Stimulated activated memory B cell treated with anti-CD40 and anti-IgM and Interleukin-4, amounts not matched to agents 10 μg/mL and 1 μg/mL and 100 μg/mL, for 72 hours (primary cell): ENCODE measurements around the gene TBC1D9B.

Experiments used
- ATAC-seq: fragments of 150-1000 bp; cut with Tn5 transposase; 2 replicates; pipeline ENCODE4 v1.10.0; 2021
- H3K27ac Mint-ChIP-seq: one replicate; pipeline ENCODE4 v1.8.0; 2022; ENCODE audit warnings: mild to moderate bottlenecking, mixed read lengths
- H3K27me3 Mint-ChIP-seq: one replicate; pipeline ENCODE4 v1.8.0; 2022; ENCODE audit warnings: mixed read lengths
- H3K36me3 Mint-ChIP-seq: one replicate; pipeline ENCODE4 v1.8.0; 2022; ENCODE audit warnings: mixed read lengths
- H3K4me1 Mint-ChIP-seq: one replicate; pipeline ENCODE4 v1.8.0; 2022; ENCODE audit warnings: mixed read lengths
- H3K4me3 Mint-ChIP-seq: one replicate; pipeline ENCODE4 v1.8.0; 2022; ENCODE audit warnings: mild to moderate bottlenecking, moderate library complexity, mixed read lengths
- H3K9me3 Mint-ChIP-seq: one replicate; pipeline ENCODE4 v1.8.0; 2022; ENCODE audit warnings: mixed read lengths

Gene TBC1D9B

DNA sequence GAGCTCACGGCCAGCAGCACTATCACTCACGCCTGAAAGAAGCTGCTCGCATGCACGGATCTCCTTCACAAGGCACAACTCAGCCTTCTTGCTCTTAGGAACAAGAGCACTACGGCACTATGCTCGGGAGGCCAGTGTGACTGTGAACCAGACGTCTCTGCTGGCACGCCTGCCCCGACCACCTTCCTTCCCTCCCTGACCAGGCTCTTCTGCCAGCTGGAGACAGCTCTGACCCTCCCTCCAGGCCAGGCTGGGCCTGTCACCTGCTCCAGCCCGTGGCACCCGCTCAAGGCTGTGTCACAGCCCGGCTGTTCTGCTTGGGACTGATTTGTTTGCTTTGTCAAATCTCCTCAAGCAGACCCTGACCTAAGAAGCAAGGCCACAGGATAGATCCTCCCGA lies 7.0 kb downstream of the TBC1D9B start:
- Mint-ChIP-seq H3K27me3 (no peaks in the 10 kb centered on the region), H3K36me3 (peaks cover 63% of the 10 kb centered on the region), H3K27ac (no peak overlapping the region), H3K4me3 (no peak overlapping the region), H3K4me1 (peaks cover 13% of the 10 kb centered on the region), H3K9me3 (no peaks in the 10 kb centered on the region)
- ATAC-seq: no peak

DNA sequence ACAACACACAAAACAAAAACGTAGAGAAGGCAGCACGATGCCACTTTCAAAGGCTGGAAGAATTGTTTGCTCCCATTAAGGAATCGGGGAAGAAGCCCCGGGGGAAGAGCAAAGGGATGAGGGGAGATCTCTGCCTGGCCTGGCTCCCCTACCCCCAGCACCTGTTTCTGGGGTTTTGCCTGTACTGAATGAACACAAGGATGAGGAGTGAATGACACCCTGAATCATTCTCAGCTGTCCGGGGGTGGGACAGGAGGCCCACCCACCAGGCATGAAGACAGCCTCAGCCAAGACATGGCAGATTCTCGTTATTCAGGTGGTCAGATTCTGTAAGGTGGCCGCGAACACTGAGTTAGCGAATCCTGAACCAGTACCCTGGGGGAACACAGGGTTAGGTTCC lies 7.5 kb downstream of the TBC1D9B start:
- peaks cover 9% of the 10 kb centered on the region for H3K4me1 Mint-ChIP-seq
- H3K27ac Mint-ChIP-seq: peak overlapping the region; percentile 39
- H3K27me3 Mint-ChIP-seq: no peaks in the 10 kb centered on the region
- H3K9me3 Mint-ChIP-seq: no peaks in the 10 kb centered on the region
- H3K36me3 Mint-ChIP-seq: peaks cover 67% of the 10 kb centered on the region
- no peak overlapping the region for H3K4me3 Mint-ChIP-seq
- ATAC-seq: no peak

DNA sequence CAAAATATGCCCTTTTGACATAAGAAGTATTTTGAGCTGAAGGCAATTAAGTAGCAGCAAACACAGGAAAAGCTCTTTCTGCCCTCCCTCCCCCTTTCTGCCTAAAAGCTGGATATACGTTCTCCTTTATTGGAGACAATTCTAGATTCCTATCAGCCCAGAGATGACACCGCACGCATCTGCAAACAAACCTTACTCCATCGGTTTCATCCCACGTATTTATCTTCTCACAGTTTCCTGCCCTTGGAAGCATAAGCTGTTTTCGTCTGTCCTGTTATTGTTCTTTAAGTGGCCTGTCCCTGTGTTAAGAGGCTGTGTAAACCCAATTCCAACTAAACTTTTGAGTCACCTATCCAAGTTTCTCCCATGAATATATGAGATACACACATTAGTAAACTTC lies 11.8 kb downstream of the TBC1D9B start:
- Mint-ChIP-seq H3K27ac (peak overlapping the region; percentile 9), H3K27me3 (no peaks in the 10 kb centered on the region), H3K4me3 (no peak overlapping the region), H3K4me1 (no peaks in the 10 kb centered on the region), H3K36me3 (peaks cover 72% of the 10 kb centered on the region), H3K9me3 (no peaks in the 10 kb centered on the region)
- no peak for ATAC-seq

DNA sequence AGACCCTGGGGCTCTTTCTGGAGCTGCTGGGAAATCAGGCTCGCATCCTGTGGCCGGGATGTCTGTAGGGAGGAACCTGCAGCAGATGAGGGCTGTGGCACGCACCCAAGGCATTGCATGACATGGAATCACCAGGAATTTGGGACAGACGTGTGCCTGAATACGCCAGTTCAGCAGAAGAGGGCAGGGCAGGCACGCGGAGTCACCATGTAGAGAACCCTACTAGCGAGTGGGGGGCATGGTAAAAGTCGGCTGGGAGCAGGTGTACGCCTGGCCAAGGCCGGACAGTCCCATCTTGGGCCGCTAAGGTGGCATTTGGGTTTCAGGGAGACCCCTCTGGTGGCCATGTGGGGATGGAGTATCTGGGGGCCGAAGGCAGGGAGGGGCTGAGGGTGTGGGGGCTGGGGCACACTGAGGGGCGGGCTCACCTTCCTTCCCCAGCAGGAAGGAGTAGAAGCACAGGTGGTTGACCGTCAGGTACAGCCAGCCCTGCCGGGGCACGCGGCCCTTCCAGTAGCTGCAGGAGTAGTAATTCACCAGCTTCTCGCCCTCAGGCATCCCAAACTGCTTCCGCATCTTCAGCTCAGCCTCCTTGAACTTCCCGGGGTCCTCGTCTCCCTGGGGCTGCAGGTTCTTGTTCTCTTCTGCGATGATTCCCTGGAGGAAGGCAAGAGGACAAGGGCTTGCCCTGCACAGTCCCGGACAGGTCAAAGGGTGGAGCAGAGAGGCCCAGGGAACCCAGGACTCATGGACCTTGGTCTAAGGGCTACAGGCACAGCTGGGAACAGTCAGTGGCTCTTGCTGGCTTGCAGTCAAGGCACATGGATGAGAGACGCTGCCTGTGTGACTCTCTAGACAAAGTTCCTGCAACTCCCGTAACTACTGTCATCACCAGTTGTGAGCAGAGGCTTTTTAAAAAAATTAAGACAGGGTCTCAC lies 13.5 kb downstream of the TBC1D9B start:
- no peak for ATAC-seq
- Mint-ChIP-seq H3K27me3 (no peaks in the 10 kb centered on the region), H3K4me3 (no peak overlapping the region), H3K36me3 (peaks cover 70% of the 10 kb centered on the region), H3K4me1 (no peaks in the 10 kb centered on the region), H3K27ac (no peak overlapping the region), H3K9me3 (no peaks in the 10 kb centered on the region)

DNA sequence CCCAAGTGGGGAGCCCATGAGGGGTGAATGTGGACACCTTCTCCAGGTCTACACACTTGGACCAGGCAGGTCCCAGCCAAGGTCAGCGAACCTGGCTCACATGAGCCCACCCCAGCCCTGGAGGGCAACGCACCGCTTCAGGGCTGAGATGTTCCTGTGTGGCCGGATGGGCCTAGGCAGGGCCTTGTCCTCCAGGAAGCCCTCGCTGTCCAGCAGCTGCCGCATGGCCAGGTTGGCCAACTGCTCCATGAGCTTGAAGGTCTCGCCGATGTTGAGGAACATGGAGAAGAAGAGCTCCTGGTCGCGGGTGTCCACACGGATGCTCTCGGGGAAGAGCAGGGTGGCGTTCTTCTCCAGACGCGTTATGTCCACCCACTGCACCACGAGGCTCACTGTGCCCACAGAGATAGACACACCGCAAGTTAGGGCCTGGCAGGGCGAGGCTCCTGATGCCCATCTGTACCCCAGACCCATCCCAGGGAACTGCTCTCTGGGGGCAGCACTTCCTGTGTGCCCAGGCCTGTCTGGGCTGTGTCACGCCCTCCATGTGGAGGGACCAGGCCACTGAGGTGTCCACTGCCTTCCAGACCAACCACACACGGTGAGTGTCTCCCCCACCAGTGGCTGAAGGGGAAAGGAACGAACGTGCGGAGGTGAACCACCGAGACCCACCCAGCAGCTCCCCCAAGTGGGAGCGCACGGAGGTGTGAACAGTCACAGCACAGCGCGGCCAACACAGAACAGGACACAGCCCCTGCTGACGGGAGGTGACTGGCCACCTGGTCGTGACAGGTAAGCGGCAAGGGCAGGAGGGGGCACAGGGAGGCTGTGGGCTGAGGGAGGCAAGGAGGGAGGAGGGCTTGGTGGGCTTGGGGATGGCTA lies 14.4 kb downstream of the TBC1D9B start:
- no peak for ATAC-seq
- Mint-ChIP-seq H3K4me1 (no peaks in the 10 kb centered on the region), H3K27ac (no peak overlapping the region), H3K27me3 (no peaks in the 10 kb centered on the region), H3K9me3 (no peaks in the 10 kb centered on the region), H3K4me3 (no peak overlapping the region), H3K36me3 (peaks cover 74% of the 10 kb centered on the region)

DNA sequence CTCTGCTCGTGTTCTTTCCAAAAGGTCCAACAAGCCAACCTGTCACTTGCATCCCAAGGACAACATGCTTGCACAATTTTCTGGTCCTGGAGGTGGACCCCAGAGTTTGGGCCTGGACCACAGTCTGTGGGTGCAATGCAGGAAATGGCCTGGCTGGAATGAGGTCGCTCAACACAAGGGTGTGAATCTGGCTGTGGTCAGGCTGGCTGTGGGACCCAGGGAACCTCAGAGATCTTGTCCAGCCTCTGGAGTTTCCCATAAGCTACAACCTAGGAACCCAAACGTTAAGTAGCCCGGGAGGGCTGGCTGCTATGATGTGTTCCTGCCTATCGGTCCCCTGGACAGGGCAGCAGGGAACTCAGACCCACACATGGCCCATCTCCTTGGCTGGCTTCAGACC lies 15.4 kb downstream of the TBC1D9B start:
- ATAC-seq: no peak
- no peak overlapping the region for H3K27ac Mint-ChIP-seq
- H3K4me1 Mint-ChIP-seq: no peaks in the 10 kb centered on the region
- H3K9me3 Mint-ChIP-seq: no peaks in the 10 kb centered on the region
- no peak overlapping the region for H3K4me3 Mint-ChIP-seq
- H3K27me3 Mint-ChIP-seq: no peaks in the 10 kb centered on the region
- peaks cover 78% of the 10 kb centered on the region for H3K36me3 Mint-ChIP-seq

DNA sequence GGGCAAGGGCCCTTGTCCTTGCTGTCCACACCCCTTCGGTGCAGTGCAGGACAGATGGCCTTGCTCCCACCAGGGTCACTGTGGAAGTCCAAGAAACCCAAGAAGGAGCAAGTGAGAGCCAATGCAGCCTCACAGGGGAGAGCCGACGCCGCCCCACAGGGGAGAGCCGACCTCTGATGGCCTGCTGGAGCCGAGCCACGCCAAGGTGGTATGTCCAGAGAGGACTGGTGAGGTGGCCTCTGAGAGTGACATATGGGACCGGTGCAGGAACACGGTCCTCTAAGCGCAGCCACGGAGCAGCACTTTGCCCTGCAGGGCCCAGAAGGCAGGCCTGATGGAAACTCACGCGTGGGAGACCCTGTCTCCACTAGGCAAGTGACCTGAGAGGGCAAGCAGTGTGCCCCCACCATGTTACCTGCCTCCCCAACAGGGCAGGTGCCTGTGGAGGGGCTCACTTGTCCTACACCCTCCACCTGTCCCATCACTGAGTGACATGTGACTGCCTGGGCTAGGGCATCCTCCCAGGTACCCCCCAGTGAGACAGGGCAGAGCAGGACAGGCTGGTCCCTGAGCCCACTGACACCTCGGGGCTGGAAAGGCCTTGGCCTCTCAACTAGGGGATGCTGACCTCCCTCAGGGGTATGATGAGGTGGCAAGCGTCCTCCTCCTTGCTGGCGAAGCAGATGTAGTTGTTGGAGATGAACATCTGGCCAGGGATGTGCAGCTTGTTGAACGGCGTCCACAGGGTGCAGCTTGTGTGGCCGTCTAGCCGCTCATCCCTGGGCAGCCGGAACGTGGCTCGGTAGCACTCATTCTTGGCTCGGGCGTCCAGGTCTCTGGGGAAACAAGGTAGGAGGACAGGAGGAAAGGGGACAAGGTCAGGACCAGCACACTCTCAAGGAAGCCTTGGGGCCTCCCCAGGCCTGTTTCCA lies 16.7 kb downstream of the TBC1D9B start:
- H3K4me3 Mint-ChIP-seq: no peak overlapping the region
- no peaks in the 10 kb centered on the region for H3K27me3 Mint-ChIP-seq
- peaks cover 87% of the 10 kb centered on the region for H3K36me3 Mint-ChIP-seq
- H3K9me3 Mint-ChIP-seq: no peaks in the 10 kb centered on the region
- H3K27ac Mint-ChIP-seq: no peak overlapping the region
- no peaks in the 10 kb centered on the region for H3K4me1 Mint-ChIP-seq
- no peak for ATAC-seq

DNA sequence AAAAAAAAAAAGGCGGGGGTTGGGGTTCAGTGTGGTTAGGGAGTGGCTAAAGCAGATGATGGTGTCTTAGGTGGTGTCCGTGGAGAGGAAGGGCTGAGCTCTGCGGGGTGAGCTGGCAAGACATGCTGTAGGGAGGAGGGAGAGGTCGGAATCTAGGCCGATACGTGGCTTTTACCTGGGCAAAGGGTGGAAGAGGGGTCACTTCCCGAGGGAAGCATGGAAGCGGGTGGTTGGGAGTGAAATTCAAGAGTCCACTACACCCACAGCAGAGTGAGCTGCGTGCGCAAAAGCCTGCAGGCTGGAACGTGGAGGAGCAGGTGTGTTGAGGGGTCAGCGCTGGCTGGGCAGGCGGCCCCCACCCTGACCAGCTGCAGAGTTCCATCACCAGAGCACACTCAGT lies 17.8 kb downstream of the TBC1D9B start:
- no peak overlapping the region for H3K4me3 Mint-ChIP-seq
- no peak overlapping the region for H3K27ac Mint-ChIP-seq
- no peaks in the 10 kb centered on the region for H3K4me1 Mint-ChIP-seq
- peaks cover 1% of the 10 kb centered on the region for H3K9me3 Mint-ChIP-seq
- H3K27me3 Mint-ChIP-seq: no peaks in the 10 kb centered on the region
- ATAC-seq: no peak
- peaks cover 89% of the 10 kb centered on the region for H3K36me3 Mint-ChIP-seq

DNA sequence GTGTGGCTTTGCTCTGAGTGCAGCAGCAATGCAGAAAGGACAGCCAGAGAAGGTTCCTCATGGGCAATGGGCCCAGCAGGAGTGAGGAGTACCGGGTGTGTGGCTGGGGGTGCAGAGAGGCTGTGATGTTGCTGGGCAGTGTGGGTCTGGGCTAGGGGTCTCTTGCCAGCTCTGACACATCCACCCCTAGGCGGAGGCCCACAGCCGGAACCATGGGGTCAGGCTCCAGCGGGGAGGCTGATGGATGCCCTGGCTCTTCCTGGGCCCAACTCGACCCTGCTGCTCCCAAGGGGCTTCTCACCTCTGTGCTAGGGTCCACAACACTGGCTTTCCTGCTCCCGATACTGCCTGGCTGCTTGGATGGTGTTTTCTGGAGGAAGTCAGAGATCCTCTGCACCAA lies 19.9 kb downstream of the TBC1D9B start:
- H3K36me3 Mint-ChIP-seq: peaks cover 91% of the 10 kb centered on the region
- H3K27ac Mint-ChIP-seq: no peak overlapping the region
- no peak overlapping the region for H3K4me3 Mint-ChIP-seq
- H3K9me3 Mint-ChIP-seq: peaks cover 10% of the 10 kb centered on the region
- H3K27me3 Mint-ChIP-seq: no peaks in the 10 kb centered on the region
- ATAC-seq: no peak
- no peaks in the 10 kb centered on the region for H3K4me1 Mint-ChIP-seq

DNA sequence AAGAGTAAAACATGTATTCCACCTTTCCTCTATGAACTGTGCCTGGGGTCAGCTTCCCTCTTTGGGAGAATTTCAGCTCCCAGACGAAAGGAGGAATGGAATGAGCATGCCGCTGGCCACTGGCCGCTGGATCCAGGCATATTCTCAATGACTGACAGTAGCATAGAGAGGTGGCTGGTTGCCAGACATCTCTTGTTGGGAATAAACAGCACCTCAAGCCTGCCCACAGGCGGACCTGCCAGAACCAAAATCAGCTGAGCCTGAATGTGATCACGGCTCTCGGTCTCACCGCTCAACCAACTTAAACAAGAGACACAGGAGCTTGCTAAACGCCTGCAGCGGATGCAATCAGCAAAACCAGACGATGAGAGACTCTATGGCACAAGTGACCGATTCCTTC lies 20.6 kb downstream of the TBC1D9B start:
- ATAC-seq: no peak
- no peak overlapping the region for H3K4me3 Mint-ChIP-seq
- H3K9me3 Mint-ChIP-seq: peaks cover 12% of the 10 kb centered on the region
- H3K27ac Mint-ChIP-seq: no peak overlapping the region
- peaks cover 91% of the 10 kb centered on the region for H3K36me3 Mint-ChIP-seq
- H3K4me1 Mint-ChIP-seq: no peaks in the 10 kb centered on the region
- H3K27me3 Mint-ChIP-seq: no peaks in the 10 kb centered on the region

DNA sequence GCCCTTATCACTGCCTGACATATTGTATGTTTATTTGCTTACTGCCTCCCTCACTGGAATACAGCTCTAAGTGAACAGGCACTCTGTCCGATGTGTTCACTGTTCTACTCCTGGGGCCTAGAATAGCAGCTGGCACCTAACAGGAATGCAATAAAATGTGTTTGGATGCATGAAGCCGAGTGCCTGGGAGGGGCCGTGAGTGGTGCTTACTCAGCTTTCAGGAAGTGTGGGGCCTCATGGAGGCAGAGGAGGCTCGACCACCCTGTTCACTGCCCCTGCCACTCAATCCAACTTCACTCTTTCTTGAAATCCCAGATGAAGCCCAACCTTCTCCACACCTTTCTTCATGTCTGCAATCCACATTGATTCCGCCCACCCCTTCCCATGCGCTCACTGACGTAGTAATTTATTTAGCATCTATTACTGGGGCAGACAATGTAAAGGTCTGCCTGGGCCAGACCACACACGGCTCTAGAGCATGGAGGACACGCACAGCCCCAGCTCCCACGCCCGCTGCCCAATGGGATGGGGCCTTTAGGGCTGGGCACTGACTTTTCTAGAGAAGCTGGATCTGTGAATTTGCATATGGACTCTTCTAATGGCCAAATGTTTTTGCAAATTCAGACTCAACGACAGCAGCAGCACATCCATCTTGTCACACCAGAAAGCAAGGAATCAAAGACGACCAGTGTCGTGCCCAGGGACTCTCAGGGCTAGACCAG lies 21.3 kb downstream of the TBC1D9B start:
- peaks cover 92% of the 10 kb centered on the region for H3K36me3 Mint-ChIP-seq
- H3K27ac Mint-ChIP-seq: no peak overlapping the region
- no peaks in the 10 kb centered on the region for H3K27me3 Mint-ChIP-seq
- H3K9me3 Mint-ChIP-seq: peaks cover 12% of the 10 kb centered on the region
- no peaks in the 10 kb centered on the region for H3K4me1 Mint-ChIP-seq
- no peak overlapping the region for H3K4me3 Mint-ChIP-seq
- ATAC-seq: no peak

DNA sequence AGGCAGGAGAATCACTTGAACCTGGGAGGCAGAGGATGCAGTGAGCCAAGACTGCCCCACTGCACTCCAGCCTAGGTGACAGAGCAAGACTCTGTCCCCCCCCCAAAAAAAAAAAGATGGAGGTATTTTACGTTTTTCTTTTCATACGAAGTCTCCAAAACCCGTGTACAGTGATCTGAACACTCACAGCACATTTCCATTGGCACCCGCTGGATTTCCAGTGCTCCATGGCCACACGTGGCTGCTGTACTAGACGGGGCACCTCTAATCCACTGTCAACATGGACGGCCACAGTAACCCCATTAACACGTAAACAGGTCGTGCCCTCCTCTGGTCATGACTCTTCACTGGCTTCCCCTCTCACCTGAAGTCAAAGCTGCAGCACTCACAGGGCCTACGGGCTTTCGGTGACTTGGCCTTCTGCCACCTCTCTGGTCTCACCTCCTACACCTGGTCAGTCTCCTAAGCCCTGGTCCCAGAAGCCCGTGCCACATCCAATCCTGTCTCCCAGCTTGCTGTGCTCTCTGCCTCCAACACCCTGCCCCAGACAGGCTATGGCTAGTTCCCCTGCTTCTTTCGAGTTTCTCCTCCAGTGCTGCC lies 22.1 kb downstream of the TBC1D9B start:
- Mint-ChIP-seq H3K36me3 (peaks cover 93% of the 10 kb centered on the region), H3K27ac (no peak overlapping the region), H3K9me3 (peaks cover 12% of the 10 kb centered on the region), H3K4me1 (no peaks in the 10 kb centered on the region), H3K27me3 (no peaks in the 10 kb centered on the region), H3K4me3 (no peak overlapping the region)
- ATAC-seq: no peak

DNA sequence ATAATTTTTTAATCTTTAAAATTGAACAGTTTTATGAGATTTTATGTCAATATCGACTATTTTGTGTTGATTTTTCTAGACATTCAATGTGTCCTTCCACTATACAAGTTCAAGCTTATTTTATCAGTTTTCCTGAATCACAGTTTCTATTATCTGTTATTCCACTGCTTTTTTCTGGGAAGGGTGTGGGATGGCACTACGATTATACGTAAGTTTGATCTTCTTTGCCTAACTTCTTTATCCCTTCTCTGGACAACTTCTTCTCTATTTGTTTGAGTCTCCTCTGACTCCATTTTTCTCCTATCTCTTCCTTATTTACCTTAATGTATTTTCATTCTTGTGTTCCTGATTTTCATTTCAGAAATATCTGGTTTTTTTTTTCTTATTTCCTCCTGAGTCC lies 24.5 kb downstream of the TBC1D9B start:
- no peak overlapping the region for H3K27ac Mint-ChIP-seq
- H3K4me1 Mint-ChIP-seq: no peaks in the 10 kb centered on the region
- H3K36me3 Mint-ChIP-seq: peaks cover 86% of the 10 kb centered on the region
- H3K9me3 Mint-ChIP-seq: peaks cover 12% of the 10 kb centered on the region
- no peak overlapping the region for H3K4me3 Mint-ChIP-seq
- H3K27me3 Mint-ChIP-seq: no peaks in the 10 kb centered on the region
- ATAC-seq: no peak

DNA sequence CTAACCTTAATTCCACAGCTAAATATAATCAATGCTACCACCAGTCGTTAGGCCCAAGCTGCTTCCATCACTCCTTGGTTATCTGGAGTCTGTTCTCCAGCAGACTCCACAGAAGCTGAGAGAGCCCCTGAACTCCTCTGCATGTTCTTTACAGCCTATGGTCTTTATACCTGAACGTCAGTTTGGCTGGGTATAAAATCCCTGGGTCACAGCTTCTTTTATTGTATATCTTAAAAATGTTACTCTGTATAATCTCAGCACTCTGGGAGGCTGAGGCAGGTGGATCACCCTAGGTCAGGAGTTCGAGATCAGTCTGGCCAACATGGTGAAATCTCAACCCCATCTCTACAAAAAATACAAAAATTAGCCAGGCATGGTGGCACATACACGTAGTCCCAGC lies 25.4 kb downstream of the TBC1D9B start:
- H3K36me3 Mint-ChIP-seq: peaks cover 85% of the 10 kb centered on the region
- no peak overlapping the region for H3K27ac Mint-ChIP-seq
- no peak for ATAC-seq
- no peak overlapping the region for H3K4me3 Mint-ChIP-seq
- H3K9me3 Mint-ChIP-seq: peaks cover 12% of the 10 kb centered on the region
- H3K27me3 Mint-ChIP-seq: no peaks in the 10 kb centered on the region
- H3K4me1 Mint-ChIP-seq: no peaks in the 10 kb centered on the region
